Pancreas (tissue), 10 donors: ENCODE measurements around the gene LSM10. TPM values are rescaled to one million over a fixed set of nuclear protein-coding genes. Genes with fewer than 3 reads are reported as not detected.
A peak's percentile ranks its signal among the peaks of the same experiment; 100 is the strongest.

Source experiments
- ATAC-seq, 4 donors: fragments of 200-7000 bp; cut with Tn5 transposase; one replicate each; pipeline versions ENCODE4 v1.8.0 to v1.9.1; 2020; ENCODE audit warnings: mild to moderate bottlenecking in 4 of 4, moderate library complexity in 4 of 4
- DNase-seq, 6 donors: peaks; one replicate each; pipeline ENCODE4 v3.0.0-alpha.2; 2020
- FAIRE-seq: peaks from 2 replicates; lab custom pipeline; 2012; peaks lifted over from hg19 to GRCh38; lab: Jason Lieb, UNC
- H3K27ac ChIP-seq, 4 donors: fragments of 200-600 bp; sonication (generic); 1 replicate in 3 of 4; 2 replicates in 1 of 4; pipeline versions ENCODE4 v1.5.0 to v1.8.0; 2020
- H3K27me3 ChIP-seq, 4 donors: fragments of 200-600 bp; one replicate each; pipeline ENCODE4 v1.8.0; 2021
- H3K36me3 ChIP-seq, 3 donors: fragments of 200-600 bp; sonication (generic) in 1 of 3; one replicate each; pipeline versions ENCODE4 v1.5.0 to v1.8.0; 2020 to 2021
- H3K4me1 ChIP-seq, 3 donors: fragments of 200-600 bp; one replicate each; pipeline ENCODE4 v1.8.0; 2021
- H3K4me3 ChIP-seq, 4 donors: fragments of 200-600 bp; sonication (generic) in 2 of 4; one replicate each; pipeline versions ENCODE4 v1.5.0 to v1.8.0; 2020 to 2021
- H3K9me3 ChIP-seq, 4 donors: fragments of 200-600 bp; one replicate each; pipeline ENCODE4 v1.8.0; 2021
- WGBS, 2 donors: extraction: QIAGEN DNeasy Blood & Tissue Kit; methylation state at CpG; one replicate each; pipeline ENCODE4 v1.1.7; 2013; 5-methylcytosine and 5-hydroxymethylcytosine counted together
- intact Hi-C, 3 donors: fragments of 100-400 bp; cut with DNase I; formaldehyde crosslinking; loops; one replicate each; pipeline versions ENCODE4 v1.11.1 to v1.14.2; 2022
- polyA plus RNA-seq, 2 donors: library from polyadenylated mRNA; stranded (reverse); fragments of 200-250 nt; gene quantifications; one replicate each; pipeline ENCODE4 v1.2.3, GENCODE V29; 2013
- total RNA-seq, 6 donors: library from RNA; stranded (reverse); fragmentation: NEBNext Ultra II Directional in 4 of 6; extraction: Animal tissue kit (Norgen Biotek cat#: 25700) in 4 of 6; gene quantifications; one replicate each; pipeline versions ENCODE4 v1.2.1 to v1.2.4, GENCODE V29; 2021 to 2023
- TF ChIP-seq, protein P1 (sequence below), 4 donors: fragments of 200-600 bp; sonication (generic) in 3 of 4; IDR thresholded peaks; one replicate each; pipeline versions ENCODE4 v1.5.0 to v1.8.0; 2021; ENCODE audit warnings: antibody characterized with exemption in 4 of 4
- donor health status: healthy with polysubstance abuse.
- donor health status: DM: no; HTN: no; CAD: no; lungs with moderate emphysema.
- donor health status: DM: no; HTN: no; CAD: no.
- donor health status: control.
- donor health status: control.
- donor health status: Bipolar disorder and iron deficiency.
- donor health status: DM: yes; HTN: yes; CAD: no.
- donor health status: DM: no; HTN: no; CAD: no.
- donor health status: DM: no; HTN: no; CAD: no.
- donor health status: DM: yes; HTN: yes; CAD: no.

The LSM10 gene
- total and polyA plus RNA-seq, 8 donors: 9.5 to 26.9 (median 14.3) TPM

DNA sequence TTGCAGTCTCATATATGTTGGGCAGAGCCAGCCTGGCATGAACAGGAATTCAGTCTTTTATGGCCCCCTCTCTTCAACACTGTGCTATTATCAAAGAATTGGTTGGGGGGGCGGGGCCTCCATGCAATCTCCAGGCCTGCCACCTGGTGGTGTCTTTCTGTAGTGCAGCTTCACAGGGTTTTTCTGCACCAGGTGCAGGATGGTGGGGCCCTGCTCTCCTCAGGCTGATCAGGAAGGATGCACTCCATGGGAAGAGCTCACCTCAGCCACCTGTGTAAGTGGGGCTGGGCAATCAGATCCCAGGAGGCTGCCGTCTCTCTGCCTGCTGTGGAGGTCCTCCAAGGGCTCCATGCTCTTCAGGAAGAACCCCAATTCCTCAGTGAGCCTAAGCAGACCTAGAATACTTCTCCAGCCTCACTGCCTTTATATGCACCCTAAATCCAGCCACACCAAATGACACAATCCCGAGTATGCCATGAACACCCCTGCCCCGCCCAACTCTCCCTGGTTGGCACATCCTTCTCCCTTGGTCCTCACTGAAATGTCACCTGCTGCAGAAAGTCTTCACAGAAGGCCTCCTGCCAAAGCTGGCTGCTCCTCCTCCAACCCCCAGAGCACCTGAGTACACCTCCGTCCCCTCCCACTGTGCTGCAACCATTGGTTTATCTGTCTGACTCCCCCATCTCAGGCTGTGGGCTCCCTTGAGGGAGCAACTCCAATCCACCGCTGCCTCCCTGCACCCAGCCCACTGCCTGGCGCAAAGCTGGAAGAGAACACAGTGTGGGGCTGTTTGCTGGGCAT, 28.4 kb downstream of the LSM10 start:
- no peaks in the 10 kb centered on the region for H3K27me3 ChIP-seq
- H3K4me1 ChIP-seq: peaks cover 10 to 25% (median 11%) of the 10 kb centered on the region in 3 donors
- 38 to 41% methylated on average over 7 of the region's 7 CpGs for WGBS, 2 donors
- no peak for FAIRE-seq
- H3K9me3 ChIP-seq: no peaks in the 10 kb centered on the region
- intact Hi-C loops: no loop called here
- ATAC-seq: peak; percentile 44 to 75 (median 68)
- no peak overlapping the region for H3K4me3 ChIP-seq
- DNase-seq: peak; percentile 67 to 89 (median 82)
- no peak overlapping the region for H3K27ac ChIP-seq
- H3K36me3 ChIP-seq: no peaks in the 10 kb centered on the region
- TF ChIP-seq, protein P1, sequence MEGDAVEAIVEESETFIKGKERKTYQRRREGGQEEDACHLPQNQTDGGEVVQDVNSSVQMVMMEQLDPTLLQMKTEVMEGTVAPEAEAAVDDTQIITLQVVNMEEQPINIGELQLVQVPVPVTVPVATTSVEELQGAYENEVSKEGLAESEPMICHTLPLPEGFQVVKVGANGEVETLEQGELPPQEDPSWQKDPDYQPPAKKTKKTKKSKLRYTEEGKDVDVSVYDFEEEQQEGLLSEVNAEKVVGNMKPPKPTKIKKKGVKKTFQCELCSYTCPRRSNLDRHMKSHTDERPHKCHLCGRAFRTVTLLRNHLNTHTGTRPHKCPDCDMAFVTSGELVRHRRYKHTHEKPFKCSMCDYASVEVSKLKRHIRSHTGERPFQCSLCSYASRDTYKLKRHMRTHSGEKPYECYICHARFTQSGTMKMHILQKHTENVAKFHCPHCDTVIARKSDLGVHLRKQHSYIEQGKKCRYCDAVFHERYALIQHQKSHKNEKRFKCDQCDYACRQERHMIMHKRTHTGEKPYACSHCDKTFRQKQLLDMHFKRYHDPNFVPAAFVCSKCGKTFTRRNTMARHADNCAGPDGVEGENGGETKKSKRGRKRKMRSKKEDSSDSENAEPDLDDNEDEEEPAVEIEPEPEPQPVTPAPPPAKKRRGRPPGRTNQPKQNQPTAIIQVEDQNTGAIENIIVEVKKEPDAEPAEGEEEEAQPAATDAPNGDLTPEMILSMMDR (IDR thresholded peaks at IDR 0.05): peak; percentile 83 to 94 (median 92)

DNA sequence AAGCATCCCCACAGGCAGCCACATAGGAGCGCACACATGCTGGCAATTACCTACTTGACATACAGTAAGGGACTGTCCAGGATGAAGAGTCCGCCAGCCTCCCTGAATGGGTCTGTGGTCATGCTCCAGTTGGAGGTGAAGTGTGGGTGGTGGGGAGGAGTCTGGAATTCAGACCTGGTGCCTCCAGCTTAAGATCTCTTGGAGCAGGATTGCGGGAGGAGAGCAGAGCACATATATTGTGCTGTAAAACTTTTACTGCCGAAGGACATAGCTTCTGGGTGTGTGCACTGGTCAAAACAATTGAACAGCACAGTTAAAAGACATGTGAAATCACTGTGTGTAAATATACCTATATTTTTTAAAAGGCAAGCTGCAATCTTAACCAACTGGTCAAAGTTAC, 29.9 kb downstream of the LSM10 start:
- H3K9me3 ChIP-seq: no peaks in the 10 kb centered on the region
- H3K4me1 ChIP-seq: peaks cover 0 to 12% (median 0%) of the 10 kb centered on the region in 3 donors
- peak in 1 of 6 donors; percentile 14 for DNase-seq
- H3K27me3 ChIP-seq: no peaks in the 10 kb centered on the region
- no peak overlapping the region for H3K4me3 ChIP-seq
- no peak for FAIRE-seq
- 90 to 91% methylated on average over 4 of the region's 4 CpGs for WGBS, 2 donors
- no peak overlapping the region for H3K27ac ChIP-seq
- intact Hi-C loops: no loop called here
- ATAC-seq: no peak
- peaks cover 0 to under 1% (median 0%) of the 10 kb centered on the region in 3 donors for H3K36me3 ChIP-seq
- TF ChIP-seq, protein P1 (IDR thresholded peaks at IDR 0.05): no peak

GRCh38 chr1:36367066-36367465, 30.6 kb downstream of the LSM10 start:
- intact Hi-C loops: no loop called here

GRCh38 chr1:36366091-36366661, 31.5 kb downstream of the LSM10 start:
- peaks cover 0 to 9% (median 9%) of the 10 kb centered on the region in 3 donors for H3K36me3 ChIP-seq
- H3K27me3 ChIP-seq: no peaks in the 10 kb centered on the region
- intact Hi-C loops: no loop called here
- H3K27ac ChIP-seq: peak overlapping the region in 1 of 4 donors; percentile 48
- no peaks in the 10 kb centered on the region for H3K4me1 ChIP-seq
- TF ChIP-seq, protein P1 (IDR thresholded peaks at IDR 0.05): no peak
- FAIRE-seq (no peak), DNase-seq (peak in 1 of 6 donors; percentile 37), ATAC-seq (peak in 2 of 4 donors; percentile 29 to 34)
- WGBS, 2 donors: 72 to 78% methylated on average over 18 of the region's 18 CpGs
- H3K9me3 ChIP-seq: no peaks in the 10 kb centered on the region
- H3K4me3 ChIP-seq: no peak overlapping the region

More at GRCh38 chr1:36367066-36367465, 30.6 kb downstream of the LSM10 start:
- Histone ChIP-seq H3K27ac (no peak overlapping the region), H3K4me1 (peaks cover 0 to 6% (median 0%) of the 10 kb centered on the region in 3 donors), H3K27me3 (no peaks in the 10 kb centered on the region), H3K4me3 (no peak overlapping the region), H3K36me3 (peaks cover 0 to 8% (median 5%) of the 10 kb centered on the region in 3 donors), H3K9me3 (no peaks in the 10 kb centered on the region)
- 82 to 88% methylated on average over 5 of the region's 5 CpGs for WGBS, 2 donors
- no peak for FAIRE-seq
- DNase-seq: peak in 1 of 6 donors; percentile 29
- TF ChIP-seq, protein P1 (IDR thresholded peaks at IDR 0.05): no peak
- ATAC-seq: no peak
